Activated T-helper 1 cell treated with anti-CD3 and anti-CD28 coated beads, Interleukin-12 subunit alpha, Interleukin-12 subunit beta, Interleukin-2, Interleukin-4 antibody, amounts not matched to agents 30 ng/mL and 10 ng/mL and 1 ng/mL, durations not matched to agents 14 hours and 24 hours and 36 hours (primary cell): ENCODE measurements around the gene HBE1. TPM values are rescaled to one million over a fixed set of nuclear protein-coding genes. Genes with fewer than 3 reads are reported as not detected.

Experiments
- total RNA-seq: library from RNA; stranded (reverse); gene quantifications from 2 replicates; pipeline ENCODE4 v1.2.3, GENCODE V29; 2022

HBE1 gene
- total RNA-seq, 1 donor from 2014 or later = not detected

Other genes starting within 250 kb of the HBE1 start
- gene OR52J3, start 223.4 kb downstream of the HBE1 start, total RNA-seq = not detected in 2 replicates
- not detected in 2 replicates for gene OR52E2, start 210.3 kb downstream of the HBE1 start, total RNA-seq
- not detected in 2 replicates for gene OR52E1, start 200.4 kb downstream of the HBE1 start, total RNA-seq
- gene OR52A5, start 131.6 kb downstream of the HBE1 start, total RNA-seq = not detected in 2 replicates
- gene OR52A1, start 115.2 kb downstream of the HBE1 start, total RNA-seq = not detected in 2 replicates
- gene OR51V1, start 69.3 kb downstream of the HBE1 start, total RNA-seq = not detected in 2 replicates
- gene HBB, start 42.9 kb downstream of the HBE1 start, total RNA-seq = not detected in 2 replicates
- gene HBD, start 35.5 kb downstream of the HBE1 start, total RNA-seq = not detected in 2 replicates
- gene HBG1, start 20.1 kb downstream of the HBE1 start, total RNA-seq = not detected in 2 replicates
- not detected in 2 replicates for gene HBG2, start 15.2 kb downstream of the HBE1 start, total RNA-seq
- gene OR51B4, start 32.0 kb upstream of the HBE1 start, total RNA-seq = not detected in 2 replicates
- not detected in 2 replicates for gene OR51B2, start 54.4 kb upstream of the HBE1 start, total RNA-seq
- not detected in 2 replicates for gene OR51B5, start 73.6 kb upstream of the HBE1 start, total RNA-seq
- not detected in 2 replicates for gene OR51B6, start 81.6 kb upstream of the HBE1 start, total RNA-seq
- not detected in 2 replicates for gene OR51M1, start 113.9 kb upstream of the HBE1 start, total RNA-seq
- not detected in 2 replicates for gene OR51Q1, start 152.2 kb upstream of the HBE1 start, total RNA-seq
- not detected in 2 replicates for gene OR51I1, start 171.6 kb upstream of the HBE1 start, total RNA-seq
- not detected in 2 replicates for gene OR51I2, start 179.4 kb upstream of the HBE1 start, total RNA-seq
- not detected in 2 replicates for gene OR52D1, start 218.7 kb upstream of the HBE1 start, total RNA-seq
- not detected in 2 replicates for gene UBQLN3, start 240.0 kb upstream of the HBE1 start, total RNA-seq
- 0.18 TPM in 1 of 2 replicates, not detected in the other for gene UBQLNL, start 246.8 kb upstream of the HBE1 start, total RNA-seq